Measurements from ENCODE around the gene MOCOS. TPM values are rescaled to one million over a fixed set of nuclear protein-coding genes. Genes with fewer than 3 reads are reported as not detected.

Gene MOCOS
- total RNA-seq, 2 experiments from 2014 or later, result not detected

GRCh38 chr18:36284671-36285295 is 97.5 kb downstream of the MOCOS start:
- intact Hi-C loops (cut with micrococcal nuclease; ENCODE audit: unreplicated experiment), result loop anchor here (1.0 to 5.0 kb wide), 3 partner anchors 188 to 527 kb away; no protein-coding TSS in a partner anchor
- no peaks in the 10 kb centered on the region for H4K20me1 ChIP-seq (ENCODE audit: insufficient read depth, low read length)
- no peaks in the 10 kb centered on the region for H3K36me3 ChIP-seq (ENCODE audit: insufficient read depth, low read length)
- no peak overlapping the region for H3K4me2 ChIP-seq (ENCODE audit: low read length)
- ChIA-PET CTCF (ENCODE audit: unreplicated experiment) (no interaction called here), POLR2A (no interaction called here)
- BruUV-seq (replicated peaks), result no TSS peak
- no peak overlapping the region for H3K27ac ChIP-seq (ENCODE audit: low read depth, low read length, poor library complexity, severe bottlenecking)
- no peak overlapping the region for H2AFZ ChIP-seq (ENCODE audit: low read length)
- H3K4me3 ChIP-seq (ENCODE audit: low read depth, low read length, poor library complexity, severe bottlenecking), result no peak overlapping the region
- no peaks in the 10 kb centered on the region for H3K9me2 ChIP-seq (ENCODE audit: insufficient read depth, low read length)
- no peaks in the 10 kb centered on the region for H3K4me1 ChIP-seq (ENCODE audit: insufficient read depth, low read length, poor library complexity, severe bottlenecking)
- H3K9me3 ChIP-seq (ENCODE audit: low read length), result no peaks in the 10 kb centered on the region
- no peak for TF ChIP-seq EZH2phosphoT487 (IDR thresholded peaks at IDR 0.05; ENCODE audit: borderline replicate concordance, low read depth, low read length)
- TF ChIP-seq, protein P1, sequence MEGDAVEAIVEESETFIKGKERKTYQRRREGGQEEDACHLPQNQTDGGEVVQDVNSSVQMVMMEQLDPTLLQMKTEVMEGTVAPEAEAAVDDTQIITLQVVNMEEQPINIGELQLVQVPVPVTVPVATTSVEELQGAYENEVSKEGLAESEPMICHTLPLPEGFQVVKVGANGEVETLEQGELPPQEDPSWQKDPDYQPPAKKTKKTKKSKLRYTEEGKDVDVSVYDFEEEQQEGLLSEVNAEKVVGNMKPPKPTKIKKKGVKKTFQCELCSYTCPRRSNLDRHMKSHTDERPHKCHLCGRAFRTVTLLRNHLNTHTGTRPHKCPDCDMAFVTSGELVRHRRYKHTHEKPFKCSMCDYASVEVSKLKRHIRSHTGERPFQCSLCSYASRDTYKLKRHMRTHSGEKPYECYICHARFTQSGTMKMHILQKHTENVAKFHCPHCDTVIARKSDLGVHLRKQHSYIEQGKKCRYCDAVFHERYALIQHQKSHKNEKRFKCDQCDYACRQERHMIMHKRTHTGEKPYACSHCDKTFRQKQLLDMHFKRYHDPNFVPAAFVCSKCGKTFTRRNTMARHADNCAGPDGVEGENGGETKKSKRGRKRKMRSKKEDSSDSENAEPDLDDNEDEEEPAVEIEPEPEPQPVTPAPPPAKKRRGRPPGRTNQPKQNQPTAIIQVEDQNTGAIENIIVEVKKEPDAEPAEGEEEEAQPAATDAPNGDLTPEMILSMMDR (conservative IDR thresholded peaks at IDR 0.05; ENCODE audit: low read length), result peak; percentile 81
- DNase-seq (ENCODE audit: low spot score), result peak; percentile 52
- no peaks in the 10 kb centered on the region for H3K79me2 ChIP-seq (ENCODE audit: insufficient read depth, low read depth, low read length)

- H3K9me2 ChIP-seq (ENCODE audit: insufficient read depth, low read length), result no peaks in the 10 kb centered on the region
- CTCF ChIA-PET (ENCODE audit: unreplicated experiment), result no interaction called here
- no peaks in the 10 kb centered on the region for H4K20me1 ChIP-seq (ENCODE audit: insufficient read depth, low read length)
- no peak overlapping the region for H3K4me3 ChIP-seq (ENCODE audit: low read depth, low read length, poor library complexity, severe bottlenecking)
- DNase-seq (ENCODE audit: low spot score), result no peak
- POLR2A ChIA-PET, result interaction anchor here (0.6 to 0.7 kb wide), 2 partner anchors 141 to 257 kb away, joined by 3 read pairs; no protein-coding TSS in a partner anchor
- no peak overlapping the region for H3K4me2 ChIP-seq (ENCODE audit: low read length)
- no peaks in the 10 kb centered on the region for H3K79me2 ChIP-seq (ENCODE audit: insufficient read depth, low read depth, low read length)
- no peaks in the 10 kb centered on the region for H3K4me1 ChIP-seq (ENCODE audit: insufficient read depth, low read length, poor library complexity, severe bottlenecking)
- no peak overlapping the region for H3K27ac ChIP-seq (ENCODE audit: low read depth, low read length, poor library complexity, severe bottlenecking)
- H3K9me3 ChIP-seq (ENCODE audit: low read length), result no peaks in the 10 kb centered on the region
- intact Hi-C loops (cut with micrococcal nuclease; ENCODE audit: unreplicated experiment), result no loop called here
- TF ChIP-seq, protein P1 (conservative IDR thresholded peaks at IDR 0.05; ENCODE audit: low read length), result no peak
- TF ChIP-seq EZH2phosphoT487 (IDR thresholded peaks at IDR 0.05; ENCODE audit: borderline replicate concordance, low read depth, low read length), result no peak
- BruUV-seq (replicated peaks), result no TSS peak
- no peaks in the 10 kb centered on the region for H3K36me3 ChIP-seq (ENCODE audit: insufficient read depth, low read length)
- no peak overlapping the region for H2AFZ ChIP-seq (ENCODE audit: low read length)
These were observed 100.4 kb downstream of the MOCOS start for GRCh38 chr18:36287653-36288052.

DNA sequence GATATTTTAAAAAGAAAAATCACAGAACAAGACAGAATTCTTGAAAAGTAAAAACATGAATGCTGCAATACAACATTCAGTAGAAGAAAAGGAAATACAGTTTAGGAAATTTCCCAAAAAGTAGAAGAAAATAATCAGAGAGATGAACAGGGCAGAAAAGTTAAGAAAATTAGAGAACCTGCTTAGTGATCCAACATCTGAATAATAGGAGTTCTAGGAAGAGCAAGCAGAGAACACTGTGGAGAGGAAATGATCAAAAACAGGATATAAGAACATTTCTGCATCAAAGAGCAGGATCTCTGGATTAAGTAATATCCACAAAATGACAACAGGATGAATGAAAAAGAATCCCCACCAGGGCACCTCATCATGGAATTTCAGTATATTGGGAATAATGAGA is 101.4 kb downstream of the MOCOS start:
- intact Hi-C loops (cut with micrococcal nuclease; ENCODE audit: unreplicated experiment), result no loop called here
- no peaks in the 10 kb centered on the region for H4K20me1 ChIP-seq (ENCODE audit: insufficient read depth, low read length)

More for the DNA sequence above, 101.4 kb downstream of the MOCOS start:
- Histone ChIP-seq H3K4me3 (ENCODE audit: low read depth, low read length, poor library complexity, severe bottlenecking) (no peak overlapping the region), H3K79me2 (ENCODE audit: insufficient read depth, low read depth, low read length) (no peaks in the 10 kb centered on the region), H3K9me3 (ENCODE audit: low read length) (no peaks in the 10 kb centered on the region), H3K27ac (ENCODE audit: low read depth, low read length, poor library complexity, severe bottlenecking) (no peak overlapping the region), H3K9me2 (ENCODE audit: insufficient read depth, low read length) (no peaks in the 10 kb centered on the region), H3K4me2 (ENCODE audit: low read length) (no peak overlapping the region), H2AFZ (ENCODE audit: low read length) (no peak overlapping the region), H3K4me1 (ENCODE audit: insufficient read depth, low read length, poor library complexity, severe bottlenecking) (no peaks in the 10 kb centered on the region), H3K36me3 (ENCODE audit: insufficient read depth, low read length) (no peaks in the 10 kb centered on the region)
- BruUV-seq (replicated peaks), result no TSS peak
- ChIA-PET CTCF (ENCODE audit: unreplicated experiment) (no interaction called here), POLR2A (no interaction called here)
- TF ChIP-seq EZH2phosphoT487 (IDR thresholded peaks at IDR 0.05; ENCODE audit: borderline replicate concordance, low read depth, low read length), result no peak
- TF ChIP-seq, protein P1 (conservative IDR thresholded peaks at IDR 0.05; ENCODE audit: low read length), result no peak
- no peak for DNase-seq (ENCODE audit: low spot score)
